ENCODE results near the gene ZC3H18. TPM values are rescaled to one million over a fixed set of nuclear protein-coding genes. Genes with fewer than 3 reads are reported as not detected.

ZC3H18 gene
- total RNA-seq, 1 experiment from 2014 or later, result 40.5 TPM

GRCh38 chr16:88527937-88528743 is 42.1 kb upstream of the ZC3H18 start:
- no peaks in the 10 kb centered on the region for H3K9me3 Mint-ChIP-seq (ENCODE audit: unreplicated experiment)
- no TSS peak for BruUV-seq (replicated peaks)
- no peaks in the 10 kb centered on the region for H3K4me1 Mint-ChIP-seq (ENCODE audit: insufficient read depth, unreplicated experiment)
- DNase-seq (ENCODE audit: unreplicated experiment), result no peak
- ChIA-PET CTCF (interaction anchor here (0.6 to 0.7 kb wide), 4 partner anchors 18 to 83 kb away, joined by 3 to 4 read pairs (median 3); no protein-coding TSS in a partner anchor), POLR2A (no interaction called here)
- peaks cover 7% of the 10 kb centered on the region for H3K36me3 Mint-ChIP-seq (ENCODE audit: insufficient read depth, unreplicated experiment)
- no peak overlapping the region for H3K4me3 Mint-ChIP-seq (ENCODE audit: unreplicated experiment)
- TF ChIP-seq CTCF (IDR thresholded peaks at IDR 0.05; ENCODE audit: unreplicated experiment), result no peak
- H3K27ac Mint-ChIP-seq (ENCODE audit: low read depth, unreplicated experiment), result no peak overlapping the region
- H3K27me3 Mint-ChIP-seq (ENCODE audit: insufficient read depth, unreplicated experiment), result no peaks in the 10 kb centered on the region
- intact Hi-C loops (cut with micrococcal nuclease), result loop anchor here (1.0 kb wide), 1 partner anchor 85 kb away; no protein-coding TSS in a partner anchor

- no TSS peak for BruUV-seq (replicated peaks)
- ChIA-PET POLR2A (no interaction called here), CTCF (no interaction called here)
- TF ChIP-seq CTCF (IDR thresholded peaks at IDR 0.05; ENCODE audit: unreplicated experiment), result no peak
- H3K36me3 Mint-ChIP-seq (ENCODE audit: insufficient read depth, unreplicated experiment), result peaks cover 7% of the 10 kb centered on the region
- no peaks in the 10 kb centered on the region for H3K9me3 Mint-ChIP-seq (ENCODE audit: unreplicated experiment)
- DNase-seq (ENCODE audit: unreplicated experiment), result no peak
- no peak overlapping the region for H3K4me3 Mint-ChIP-seq (ENCODE audit: unreplicated experiment)
- H3K27ac Mint-ChIP-seq (ENCODE audit: low read depth, unreplicated experiment), result no peak overlapping the region
- no peaks in the 10 kb centered on the region for H3K4me1 Mint-ChIP-seq (ENCODE audit: insufficient read depth, unreplicated experiment)
- no peaks in the 10 kb centered on the region for H3K27me3 Mint-ChIP-seq (ENCODE audit: insufficient read depth, unreplicated experiment)
- intact Hi-C loops (cut with micrococcal nuclease), result no loop called here
Measured at GRCh38 chr16:88528902-88529318, 41.3 kb upstream of the ZC3H18 start.

GRCh38 chr16:88529596-88529995 is 40.6 kb upstream of the ZC3H18 start:
- Mint-ChIP-seq H3K4me1 (ENCODE audit: insufficient read depth, unreplicated experiment) (no peaks in the 10 kb centered on the region), H3K4me3 (ENCODE audit: unreplicated experiment) (no peak overlapping the region), H3K27ac (ENCODE audit: low read depth, unreplicated experiment) (no peak overlapping the region), H3K27me3 (ENCODE audit: insufficient read depth, unreplicated experiment) (no peaks in the 10 kb centered on the region), H3K9me3 (ENCODE audit: unreplicated experiment) (no peaks in the 10 kb centered on the region), H3K36me3 (ENCODE audit: insufficient read depth, unreplicated experiment) (peaks cover 9% of the 10 kb centered on the region)
- no TSS peak for BruUV-seq (replicated peaks)
- POLR2A ChIA-PET, result no interaction called here
- no peak for TF ChIP-seq CTCF (IDR thresholded peaks at IDR 0.05; ENCODE audit: unreplicated experiment)
- DNase-seq (ENCODE audit: unreplicated experiment), result no peak
- CTCF ChIA-PET, result no interaction called here
- intact Hi-C loops (cut with micrococcal nuclease), result no loop called here

- TF ChIP-seq CTCF (IDR thresholded peaks at IDR 0.05; ENCODE audit: unreplicated experiment), result no peak
- no TSS peak for BruUV-seq (replicated peaks)
- POLR2A ChIA-PET, result no interaction called here
- Mint-ChIP-seq H3K36me3 (ENCODE audit: insufficient read depth, unreplicated experiment) (peaks cover 14% of the 10 kb centered on the region), H3K27me3 (ENCODE audit: insufficient read depth, unreplicated experiment) (no peaks in the 10 kb centered on the region), H3K9me3 (ENCODE audit: unreplicated experiment) (no peaks in the 10 kb centered on the region), H3K4me1 (ENCODE audit: insufficient read depth, unreplicated experiment) (no peaks in the 10 kb centered on the region), H3K27ac (ENCODE audit: low read depth, unreplicated experiment) (no peak overlapping the region), H3K4me3 (ENCODE audit: unreplicated experiment) (no peak overlapping the region)
- no peak for DNase-seq (ENCODE audit: unreplicated experiment)
- CTCF ChIA-PET, result no interaction called here
- intact Hi-C loops (cut with micrococcal nuclease), result no loop called here
Measured at GRCh38 chr16:88530051-88530857, 39.9 kb upstream of the ZC3H18 start.

Measured in MCF 10A (cell line).